ENCODE measurements around the gene ALDH2. TPM values are rescaled to one million over a fixed set of nuclear protein-coding genes. Genes with fewer than 3 reads are reported as not detected.

ALDH2 gene
- total and polyA plus RNA-seq, 10 of the 15 experiments (the other 5 are each of a cell fraction or from before 2014, with no cell fraction given), result 1.4 to 16.4 (median 8.7) TPM

DNA sequence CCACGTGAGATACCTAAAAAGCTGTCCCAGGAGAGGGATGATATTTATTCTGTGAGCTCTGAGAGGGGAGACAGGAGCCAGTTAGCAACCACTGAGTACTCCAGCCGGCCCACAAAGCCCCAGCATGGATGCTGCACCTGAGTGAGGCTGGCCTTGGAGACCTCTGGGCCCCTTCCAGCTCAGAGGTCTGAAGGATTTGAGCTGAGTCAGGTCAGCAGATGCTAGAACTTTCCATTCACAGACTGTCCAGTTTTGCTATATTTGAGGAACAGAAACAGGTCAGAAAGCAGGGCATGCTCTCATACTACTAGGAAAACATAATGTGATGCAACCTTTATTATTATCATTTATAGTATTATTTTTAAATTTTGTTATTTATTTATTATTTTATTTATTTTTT, 60.3 kb downstream of the ALDH2 start:
- BruUV-seq (replicated peaks), result no TSS peak
- no peaks in the 10 kb centered on the region for H3K9me3 ChIP-seq (replicated peaks; ENCODE audit: control insufficient read depth, insufficient read depth, low read length)
- H3K4me2 ChIP-seq (ENCODE audit: control insufficient read depth, insufficient read depth), result no peak overlapping the region
- no peak overlapping the region for H3K27ac ChIP-seq (ENCODE audit: control insufficient read depth, insufficient read depth)
- ATAC-seq (no peak), FAIRE-seq (no peak), DNase-seq (ENCODE audit: low read depth, low spot score) (no peak)
- no peaks in the 10 kb centered on the region for H3K4me1 ChIP-seq (ENCODE audit: control insufficient read depth, insufficient read depth, low read length)
- ChIA-PET POLR2A (no interaction called here), RAD21 (ENCODE audit: unreplicated experiment) (interaction anchor here (0.5 to 1.0 kb wide), 2 partner anchors 15 to 121 kb away, joined by 3 read pairs; partner anchors contain the start of gene MAPKAPK5), CTCF (interaction anchor here (1.1 to 3.0 kb wide), 5 partner anchors 12 to 584 kb away, joined by 3 to 12 read pairs (median 6); partner anchors contain the start of gene MAPKAPK5), SMC1A (ENCODE audit: uncharacterized antibody, unreplicated experiment) (interaction anchor here (1.0 to 1.5 kb wide), 2 partner anchors 11 to 65 kb away, joined by 3 read pairs; no protein-coding TSS in a partner anchor)
- no peaks in the 10 kb centered on the region for H3K79me2 ChIP-seq (ENCODE audit: control insufficient read depth, insufficient read depth, low read length)
- no peak overlapping the region for H3K9ac ChIP-seq (ENCODE audit: control insufficient read depth, insufficient read depth, low read length)
- intact Hi-C loops (cut with micrococcal nuclease; ENCODE audit: unreplicated experiment), result no loop called here
- H3K4me3 ChIP-seq, result no peak overlapping the region
- in situ Hi-C loops (cut with MboI), result no loop called here
- no peaks in the 10 kb centered on the region for H3K36me3 ChIP-seq (ENCODE audit: control insufficient read depth in 2 of 2, insufficient read depth in 2 of 2, low read length in 1 of 2)
- no peaks in the 10 kb centered on the region for H3K27me3 ChIP-seq (replicated peaks in 1 of 2; ENCODE audit: control insufficient read depth in 2 of 2, insufficient read depth in 2 of 2, low read length in 1 of 2)
- TF ChIP-seq YBX1 (IDR thresholded peaks at IDR 0.05), result no peak
- TF ChIP-seq CHD4 (IDR thresholded peaks at IDR 0.05), result no peak
- TF ChIP-seq NFYB (IDR thresholded peaks at IDR 0.05; ENCODE audit: insufficient read depth, low read depth, low read length), result no peak
- TF ChIP-seq, protein P1, sequence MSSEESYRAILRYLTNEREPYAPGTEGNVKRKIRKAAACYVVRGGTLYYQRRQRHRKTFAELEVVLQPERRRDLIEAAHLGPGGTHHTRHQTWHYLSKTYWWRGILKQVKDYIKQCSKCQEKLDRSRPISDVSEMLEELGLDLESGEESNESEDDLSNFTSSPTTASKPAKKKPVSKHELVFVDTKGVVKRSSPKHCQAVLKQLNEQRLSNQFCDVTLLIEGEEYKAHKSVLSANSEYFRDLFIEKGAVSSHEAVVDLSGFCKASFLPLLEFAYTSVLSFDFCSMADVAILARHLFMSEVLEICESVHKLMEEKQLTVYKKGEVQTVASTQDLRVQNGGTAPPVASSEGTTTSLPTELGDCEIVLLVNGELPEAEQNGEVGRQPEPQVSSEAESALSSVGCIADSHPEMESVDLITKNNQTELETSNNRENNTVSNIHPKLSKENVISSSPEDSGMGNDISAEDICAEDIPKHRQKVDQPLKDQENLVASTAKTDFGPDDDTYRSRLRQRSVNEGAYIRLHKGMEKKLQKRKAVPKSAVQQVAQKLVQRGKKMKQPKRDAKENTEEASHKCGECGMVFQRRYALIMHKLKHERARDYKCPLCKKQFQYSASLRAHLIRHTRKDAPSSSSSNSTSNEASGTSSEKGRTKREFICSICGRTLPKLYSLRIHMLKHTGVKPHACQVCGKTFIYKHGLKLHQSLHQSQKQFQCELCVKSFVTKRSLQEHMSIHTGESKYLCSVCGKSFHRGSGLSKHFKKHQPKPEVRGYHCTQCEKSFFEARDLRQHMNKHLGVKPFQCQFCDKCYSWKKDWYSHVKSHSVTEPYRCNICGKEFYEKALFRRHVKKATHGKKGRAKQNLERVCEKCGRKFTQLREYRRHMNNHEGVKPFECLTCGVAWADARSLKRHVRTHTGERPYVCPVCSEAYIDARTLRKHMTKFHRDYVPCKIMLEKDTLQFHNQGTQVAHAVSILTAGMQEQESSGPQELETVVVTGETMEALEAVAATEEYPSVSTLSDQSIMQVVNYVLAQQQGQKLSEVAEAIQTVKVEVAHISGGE (CRISPR knock-in tag; IDR thresholded peaks at IDR 0.05), result no peak
- TF ChIP-seq TCF3 (IDR thresholded peaks at IDR 0.05; ENCODE audit: borderline replicate concordance, insufficient read depth, low read depth, low read length), result no peak
- TF ChIP-seq RCOR1 (conservative IDR thresholded peaks at IDR 0.05; ENCODE audit: low read depth, low read length), result no peak
- no peaks in the 10 kb centered on the region for H4K20me1 ChIP-seq (ENCODE audit: control insufficient read depth, insufficient read depth)
- 0% methylated on average over 2 of the region's 2 CpGs for WGBS (ENCODE audit: insufficient coverage, insufficient replicate concordance, low lambda C conversion rate, missing lambda C conversion rate)
- H2AFZ ChIP-seq (ENCODE audit: control insufficient read depth, low read depth, low read length), result no peak overlapping the region

Data from GM12878 (cell line).